PC-9 (cell line): ENCODE measurements around the gene RABL6. TPM values are rescaled to one million over a fixed set of nuclear protein-coding genes. Genes with fewer than 3 reads are reported as not detected.

Experiments
- BruUV-seq: library from RNA; stranded (reverse); fragments of 400-500 nt; replicated peaks from 2 replicates; lab custom pipeline; 2021; lab: Mats Ljungman, UMichigan
- CTCF ChIA-PET: fragments of 300-600 bp; sonication (Branson Sonifier 250); formaldehyde crosslinking; loops from one replicate; lab custom pipeline; 2022; ENCODE audit warnings: antibody characterized with exemption; lab: Charles Lee
- POLR2A ChIA-PET: fragments of 300-600 bp; sonication (Branson Sonifier 250); formaldehyde crosslinking; loops from one replicate; lab custom pipeline; 2022; ENCODE audit warnings: antibody characterized with exemption; ENCODE audit not compliant: unreplicated experiment; lab: Charles Lee
- DNase-seq, 2 experiments: peaks; one replicate each; pipeline versions ENCODE4 v3.0.0 to v3.0.0-alpha.2; 2015 to 2022; ENCODE audit warnings: mixed read lengths in 1 of 2
- H2AFZ ChIP-seq: fragments of 200-600 bp; sonication (generic); 2 replicates; pipeline ENCODE4 v1.8.1; 2017; ENCODE audit warnings: antibody characterized with exemption
- H3F3A ChIP-seq: fragments of 200-600 bp; sonication (generic); 2 replicates; pipeline ENCODE4 v1.8.1; 2017; ENCODE audit warnings: antibody characterized with exemption, mild to moderate bottlenecking, low read depth; ENCODE audit not compliant: insufficient read depth
- H3K27ac ChIP-seq: fragments of 200-600 bp; sonication (generic); 2 replicates; pipeline ENCODE4 v1.6.1; 2016; ENCODE audit warnings: mixed run types
- H3K27me3 ChIP-seq: fragments of 200-600 bp; sonication (generic); 2 replicates; pipeline ENCODE4 v1.6.1; 2016; ENCODE audit warnings: low read depth, mixed run types; ENCODE audit not compliant: insufficient read depth
- H3K36me3 ChIP-seq: fragments of 200-600 bp; sonication (generic); 2 replicates; pipeline ENCODE4 v1.6.1; 2016; ENCODE audit warnings: low read depth, mixed run types
- H3K4me1 ChIP-seq: fragments of 200-600 bp; sonication (generic); replicated peaks from 2 replicates; pipeline ENCODE4 v1.6.1; 2016; ENCODE audit warnings: mixed run types; ENCODE audit not compliant: insufficient read depth
- H3K4me2 ChIP-seq: fragments of 200-600 bp; sonication (generic); 2 replicates; pipeline ENCODE4 v1.6.1; 2017; ENCODE audit warnings: mixed run types
- H3K4me3 ChIP-seq: fragments of 200-600 bp; sonication (generic); 2 replicates; pipeline ENCODE4 v1.6.1; 2016; ENCODE audit warnings: mixed run types
- H3K79me2 ChIP-seq: fragments of 200-600 bp; sonication (generic); 2 replicates; pipeline ENCODE4 v1.6.1; 2017; ENCODE audit warnings: low read depth, mixed run types
- H3K9me2 ChIP-seq: fragments of 200-600 bp; sonication (generic); 2 replicates; pipeline ENCODE4 v1.8.1; 2017; ENCODE audit warnings: mild to moderate bottlenecking; ENCODE audit not compliant: insufficient read depth
- H3K9me3 ChIP-seq: fragments of 200-600 bp; sonication (generic); 2 replicates; pipeline ENCODE4 v1.8.1; 2016; ENCODE audit warnings: low read depth; ENCODE audit not compliant: insufficient read depth
- H4K20me1 ChIP-seq: fragments of 200-600 bp; sonication (generic); 2 replicates; pipeline ENCODE4 v1.8.1; 2017; ENCODE audit not compliant: insufficient read depth
- CTCF ChIP-seq: fragments of 200-600 bp; sonication (generic); conservative IDR thresholded peaks from 2 replicates; pipeline ENCODE4 v1.6.1; 2017; ENCODE audit warnings: mixed run types, antibody characterized with exemption, mild to moderate bottlenecking, moderate library complexity
- EZH2 ChIP-seq: fragments of 200-600 bp; sonication (generic); IDR thresholded peaks from 2 replicates; pipeline ENCODE4 v1.8.0; 2017; ENCODE audit warnings: antibody characterized with exemption, low read depth
- intact Hi-C: fragments of 100-400 bp; cut with micrococcal nuclease; formaldehyde crosslinking; loops from one replicate; pipeline ENCODE4 v1.10.0; 2022; ENCODE audit not compliant: unreplicated experiment
- total RNA-seq: library from RNA; stranded (reverse); gene quantifications from 2 replicates; pipeline ENCODE4 v1.2.3, GENCODE V29; 2021

The RABL6 gene
- total RNA-seq, 1 experiment from 2014 or later: 116 TPM

- Histone ChIP-seq H4K20me1 (no peaks in the 10 kb centered on the region), H3K4me1 (0 out of 2 replicates have a peak, but pooled peaks cover 5% of the 10 kb centered on the region), H3K36me3 (no peaks in the 10 kb centered on the region), H3K9me3 (peaks cover 14% of the 10 kb centered on the region), H3K4me2 (no peak overlapping the region), H3K9me2 (no peaks in the 10 kb centered on the region), H3K27me3 (no peaks in the 10 kb centered on the region), H3K79me2 (no peaks in the 10 kb centered on the region), H2AFZ (no peak overlapping the region), H3K4me3 (no peak overlapping the region), H3K27ac (no peak overlapping the region), H3F3A (no peaks in the 10 kb centered on the region)
- intact Hi-C loops: no loop called here
- no TSS peak for BruUV-seq
- DNase-seq: no peak
- TF ChIP-seq EZH2: no peak
- ChIA-PET CTCF (no interaction called here), POLR2A (no interaction called here)
Observed at GRCh38 chr9:136875155-136875554, 67.4 kb downstream of the RABL6 start.

- no peaks in the 10 kb centered on the region for H3K36me3 ChIP-seq
- H3K4me2 ChIP-seq: no peak overlapping the region
- H3K4me1 ChIP-seq: peaks cover 10% of the 10 kb centered on the region
- H3K4me3 ChIP-seq: no peak overlapping the region
- POLR2A ChIA-PET: interaction anchor here (0.6 kb wide), 1 partner anchor 11 kb away, joined by 7 read pairs; no protein-coding TSS in a partner anchor
- H3K27me3 ChIP-seq: no peaks in the 10 kb centered on the region
- H3K79me2 ChIP-seq: no peaks in the 10 kb centered on the region
- peaks cover 10% of the 10 kb centered on the region for H3K9me3 ChIP-seq
- H3K27ac ChIP-seq: no peak overlapping the region
- TF ChIP-seq EZH2: no peak
- TF ChIP-seq CTCF: no peak
- DNase-seq: no peak
- peaks cover 8% of the 10 kb centered on the region; the same call in 1 of the 2 replicates for H3F3A ChIP-seq
- no peaks in the 10 kb centered on the region for H4K20me1 ChIP-seq
- intact Hi-C loops: no loop called here
- H3K9me2 ChIP-seq: no peaks in the 10 kb centered on the region
- CTCF ChIA-PET: no interaction called here
- H2AFZ ChIP-seq: no peak overlapping the region
- no TSS peak for BruUV-seq
Observed at GRCh38 chr9:136876476-136876875, 68.7 kb downstream of the RABL6 start.

GRCh38 chr9:136880651-136881050 lies 72.9 kb downstream of the RABL6 start:
- H3K36me3 ChIP-seq: no peaks in the 10 kb centered on the region
- no peak overlapping the region for H3K4me2 ChIP-seq
- H3K4me3 ChIP-seq: no peak overlapping the region
- no peaks in the 10 kb centered on the region for H3K27me3 ChIP-seq
- H3F3A ChIP-seq: peaks cover 35% of the 10 kb centered on the region
- H2AFZ ChIP-seq: no peak overlapping the region
- no peaks in the 10 kb centered on the region for H3K9me2 ChIP-seq
- H3K27ac ChIP-seq: no peak overlapping the region
- no TSS peak for BruUV-seq
- ChIA-PET CTCF (interaction anchor here (0.7 kb wide), 2 partner anchors 52 to 93 kb away, joined by 4 to 9 read pairs; no protein-coding TSS in a partner anchor), POLR2A (no interaction called here)
- intact Hi-C loops: loop anchor here (5.0 kb wide), 1 partner anchor 62 kb away; the partner anchor contains the start of gene FBXW5
- no peaks in the 10 kb centered on the region for H4K20me1 ChIP-seq
- peaks cover 37% of the 10 kb centered on the region for H3K4me1 ChIP-seq
- no peak for TF ChIP-seq EZH2
- no peak for TF ChIP-seq CTCF
- H3K79me2 ChIP-seq: 0 out of 2 replicates have a peak, but pooled peaks cover 6% of the 10 kb centered on the region
- H3K9me3 ChIP-seq: no peaks in the 10 kb centered on the region
- DNase-seq: no peak
